ENCODE results near the gene PPP2R3C. TPM values are rescaled to one million over a fixed set of nuclear protein-coding genes. Genes with fewer than 3 reads are reported as not detected.
A peak's percentile ranks its signal among the peaks of the same experiment; 100 is the strongest.

Gene PPP2R3C
- total and polyA plus RNA-seq, 2 donors (not counting 1 experiment from before 2014, with no cell fraction given), result 32.6 to 61.9 TPM

GRCh38 chr14:35047976-35048513 is 73.7 kb downstream of the PPP2R3C start:
- H3K4me1 ChIP-seq (ENCODE audit: control insufficient read depth, extremely low read depth, insufficient read depth, low read length), result peaks cover 2% of the 10 kb centered on the region
- H3K9ac ChIP-seq (ENCODE audit: insufficient read depth, low read length), result no peak overlapping the region
- no peak overlapping the region for H2AFZ ChIP-seq (ENCODE audit: low read length)
- no peaks in the 10 kb centered on the region for H4K20me1 ChIP-seq (ENCODE audit: control insufficient read depth, extremely low read depth, insufficient read depth, low read length)
- H3K9me3 ChIP-seq (ENCODE audit: control insufficient read depth, insufficient read depth, low read depth, low read length), result no peaks in the 10 kb centered on the region
- H3K4me3 ChIP-seq (replicated peaks in 1 of 4; ENCODE audit: control extremely low read depth in 1 of 4, insufficient read depth in 1 of 4, low read depth in 3 of 4, low read length in 4 of 4), result peak overlapping the region in 2 of 4 experiments; percentile 97 to 98
- no peaks in the 10 kb centered on the region for H3K27me3 ChIP-seq (ENCODE audit: control insufficient read depth, insufficient read depth, low read length)
- no peak overlapping the region for H3K27ac ChIP-seq (ENCODE audit: insufficient read depth, low read length)
- no peak for TF ChIP-seq EZH2 (IDR thresholded peaks at IDR 0.05; ENCODE audit: low read length, missing control alignments)
- TF ChIP-seq, protein P1, sequence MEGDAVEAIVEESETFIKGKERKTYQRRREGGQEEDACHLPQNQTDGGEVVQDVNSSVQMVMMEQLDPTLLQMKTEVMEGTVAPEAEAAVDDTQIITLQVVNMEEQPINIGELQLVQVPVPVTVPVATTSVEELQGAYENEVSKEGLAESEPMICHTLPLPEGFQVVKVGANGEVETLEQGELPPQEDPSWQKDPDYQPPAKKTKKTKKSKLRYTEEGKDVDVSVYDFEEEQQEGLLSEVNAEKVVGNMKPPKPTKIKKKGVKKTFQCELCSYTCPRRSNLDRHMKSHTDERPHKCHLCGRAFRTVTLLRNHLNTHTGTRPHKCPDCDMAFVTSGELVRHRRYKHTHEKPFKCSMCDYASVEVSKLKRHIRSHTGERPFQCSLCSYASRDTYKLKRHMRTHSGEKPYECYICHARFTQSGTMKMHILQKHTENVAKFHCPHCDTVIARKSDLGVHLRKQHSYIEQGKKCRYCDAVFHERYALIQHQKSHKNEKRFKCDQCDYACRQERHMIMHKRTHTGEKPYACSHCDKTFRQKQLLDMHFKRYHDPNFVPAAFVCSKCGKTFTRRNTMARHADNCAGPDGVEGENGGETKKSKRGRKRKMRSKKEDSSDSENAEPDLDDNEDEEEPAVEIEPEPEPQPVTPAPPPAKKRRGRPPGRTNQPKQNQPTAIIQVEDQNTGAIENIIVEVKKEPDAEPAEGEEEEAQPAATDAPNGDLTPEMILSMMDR (conservative IDR thresholded peaks at IDR 0.05 in 1 of 2, IDR thresholded peaks at IDR 0.05 in 1 of 2; ENCODE audit: low read depth in 1 of 2, low read length in 2 of 2), result no peak
- peaks cover 2% of the 10 kb centered on the region for H3K36me3 ChIP-seq (ENCODE audit: control insufficient read depth, insufficient read depth, low read length)
- H3K4me2 ChIP-seq (ENCODE audit: extremely low read depth, insufficient read depth, low read length), result peak overlapping the region; percentile 32
- peaks cover 18% of the 10 kb centered on the region for H3K79me2 ChIP-seq (ENCODE audit: control insufficient read depth, insufficient read depth, low read length)
- no peak for DNase-seq (ENCODE audit: low read depth in 2 of 2)

GRCh38 chr14:35046751-35047536 is 74.8 kb downstream of the PPP2R3C start:
- H3K79me2 ChIP-seq (ENCODE audit: control insufficient read depth, insufficient read depth, low read length), result peaks cover 18% of the 10 kb centered on the region
- no peaks in the 10 kb centered on the region for H3K9me3 ChIP-seq (ENCODE audit: control insufficient read depth, insufficient read depth, low read depth, low read length)
- peaks cover 2% of the 10 kb centered on the region for H3K36me3 ChIP-seq (ENCODE audit: control insufficient read depth, insufficient read depth, low read length)
- no peaks in the 10 kb centered on the region for H4K20me1 ChIP-seq (ENCODE audit: control insufficient read depth, extremely low read depth, insufficient read depth, low read length)
- peak overlapping the region; percentile 97 for H3K27ac ChIP-seq (ENCODE audit: insufficient read depth, low read length)
- DNase-seq (ENCODE audit: low read depth in 2 of 2), result peak in 1 of 2 donors; percentile 35
- no peaks in the 10 kb centered on the region for H3K27me3 ChIP-seq (ENCODE audit: control insufficient read depth, insufficient read depth, low read length)
- H3K4me3 ChIP-seq (replicated peaks in 1 of 4; ENCODE audit: control extremely low read depth in 1 of 4, insufficient read depth in 1 of 4, low read depth in 3 of 4, low read length in 4 of 4), result peak overlapping the region; percentile 90 to 98 (median 96)
- H3K4me2 ChIP-seq (ENCODE audit: extremely low read depth, insufficient read depth, low read length), result peak overlapping the region; percentile 93
- TF ChIP-seq, protein P1 (conservative IDR thresholded peaks at IDR 0.05 in 1 of 2, IDR thresholded peaks at IDR 0.05 in 1 of 2; ENCODE audit: low read depth in 1 of 2, low read length in 2 of 2), result no peak
- TF ChIP-seq EZH2 (IDR thresholded peaks at IDR 0.05; ENCODE audit: low read length, missing control alignments), result no peak
- H3K4me1 ChIP-seq (ENCODE audit: control insufficient read depth, extremely low read depth, insufficient read depth, low read length), result peaks cover 2% of the 10 kb centered on the region
- peak overlapping the region; percentile 96 for H3K9ac ChIP-seq (ENCODE audit: insufficient read depth, low read length)
- H2AFZ ChIP-seq (ENCODE audit: low read length), result peak overlapping the region; percentile 84

DNA sequence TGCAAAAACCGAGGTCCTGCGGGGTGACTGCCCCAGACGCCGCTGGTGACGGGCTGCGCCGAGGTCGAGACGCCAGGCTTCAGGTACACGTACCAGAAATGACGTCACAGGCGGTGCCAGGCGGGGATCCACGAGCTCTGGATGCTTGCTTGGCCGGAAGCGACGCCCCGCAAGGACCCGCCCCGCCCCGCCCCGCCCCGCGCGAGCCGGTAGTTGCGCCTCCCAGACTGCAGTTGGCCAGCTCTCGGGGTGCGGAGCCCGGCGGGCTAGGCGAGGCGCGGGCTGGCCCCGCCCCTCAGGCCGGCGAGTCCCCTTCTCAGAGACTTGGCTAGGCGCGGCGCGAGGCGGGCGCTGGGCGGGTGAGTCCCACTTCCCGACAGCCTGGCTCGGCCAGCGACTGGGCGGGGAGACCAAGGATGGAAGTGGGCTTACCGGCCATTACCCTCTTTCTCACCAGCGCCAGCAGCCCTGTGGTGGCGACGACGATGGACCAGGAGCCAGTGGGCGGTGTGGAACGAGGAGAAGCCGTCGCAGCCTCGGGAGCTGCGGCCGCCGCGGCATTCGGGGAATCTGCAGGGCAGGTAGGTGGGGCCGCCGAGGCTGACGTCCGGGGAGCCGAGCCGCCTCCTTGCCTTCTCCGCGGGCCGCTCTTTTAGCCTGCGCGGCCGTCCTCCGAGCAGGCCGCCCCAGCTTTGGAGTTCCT is 75.6 kb downstream of the PPP2R3C start, which contains the start of gene FAM177A1:
TSS of gene FAM177A1 (plus strand) at position 225 of the 703 bp plus-strand sequence. CDS start at position 417, 192 bp downstream.
- no peaks in the 10 kb centered on the region for H3K27me3 ChIP-seq (ENCODE audit: control insufficient read depth, insufficient read depth, low read length)
- peaks cover 2% of the 10 kb centered on the region for H3K4me1 ChIP-seq (ENCODE audit: control insufficient read depth, extremely low read depth, insufficient read depth, low read length)
- H2AFZ ChIP-seq (ENCODE audit: low read length), result peak within 1 kb of the TSS; percentile 84
- no peak for TF ChIP-seq EZH2 (IDR thresholded peaks at IDR 0.05; ENCODE audit: low read length, missing control alignments)
- TF ChIP-seq, protein P1 (conservative IDR thresholded peaks at IDR 0.05 in 1 of 2, IDR thresholded peaks at IDR 0.05 in 1 of 2; ENCODE audit: low read depth in 1 of 2, low read length in 2 of 2), result no peak
- peak within 1 kb of the TSS; percentile 97 for H3K27ac ChIP-seq (ENCODE audit: insufficient read depth, low read length)
- H3K9me3 ChIP-seq (ENCODE audit: control insufficient read depth, insufficient read depth, low read depth, low read length), result no peaks in the 10 kb centered on the region
- peaks cover 2% of the 10 kb centered on the region for H3K36me3 ChIP-seq (ENCODE audit: control insufficient read depth, insufficient read depth, low read length)
- H3K79me2 ChIP-seq (ENCODE audit: control insufficient read depth, insufficient read depth, low read length), result peaks cover 18% of the 10 kb centered on the region
- H3K9ac ChIP-seq (ENCODE audit: insufficient read depth, low read length), result peak within 1 kb of the TSS; percentile 96
- H3K4me3 ChIP-seq (replicated peaks in 1 of 4; ENCODE audit: control extremely low read depth in 1 of 4, insufficient read depth in 1 of 4, low read depth in 3 of 4, low read length in 4 of 4), result peak within 1 kb of the TSS; percentile 90 to 98 (median 96)
- no peaks in the 10 kb centered on the region for H4K20me1 ChIP-seq (ENCODE audit: control insufficient read depth, extremely low read depth, insufficient read depth, low read length)
- peak within 1 kb of the TSS; percentile 93 for H3K4me2 ChIP-seq (ENCODE audit: extremely low read depth, insufficient read depth, low read length)
- peak; percentile 92 to 97 for DNase-seq (ENCODE audit: low read depth in 2 of 2)
